Endodermal cell (in vitro differentiated cells): ENCODE measurements around the gene TMEM238L. TPM values are rescaled to one million over a fixed set of nuclear protein-coding genes. Genes with fewer than 3 reads are reported as not detected.

Experiments
- DNase-seq: peaks from one replicate; pipeline ENCODE4 v3.0.0-alpha.2; 2017
- H3K27ac ChIP-seq: 2 replicates; pipeline ENCODE4 v1.5.1; 2013; ENCODE audit warnings: mild to moderate bottlenecking, low read depth, low read length, moderate library complexity
- H3K27me3 ChIP-seq: 2 replicates; pipeline ENCODE4 v1.6.1; 2013; ENCODE audit warnings: mild to moderate bottlenecking, low read length, moderate library complexity; ENCODE audit not compliant: insufficient read depth, control insufficient read depth, poor library complexity, severe bottlenecking
- H3K36me3 ChIP-seq: 2 replicates; pipeline ENCODE4 v1.7.0; 2013; ENCODE audit warnings: mild to moderate bottlenecking, low read length, moderate library complexity; ENCODE audit not compliant: control insufficient read depth, insufficient read depth
- H3K4me1 ChIP-seq: one replicate; pipeline ENCODE4 v1.7.0; 2013; ENCODE audit warnings: low read length; ENCODE audit not compliant: control insufficient read depth, insufficient read depth
- H3K4me3 ChIP-seq: 2 replicates; pipeline ENCODE4 v1.5.1; 2013; ENCODE audit warnings: mild to moderate bottlenecking, low read length, moderate library complexity
- H3K9ac ChIP-seq: 2 replicates; pipeline ENCODE4 v1.6.1; 2013; ENCODE audit warnings: mild to moderate bottlenecking, low read length, moderate library complexity; ENCODE audit not compliant: poor library complexity, severe bottlenecking; ENCODE audit errors: extremely low read depth
- H3K9me3 ChIP-seq: 2 replicates; pipeline ENCODE4 v1.6.1; 2013; ENCODE audit warnings: mild to moderate bottlenecking, low read length, moderate library complexity; ENCODE audit not compliant: control insufficient read depth
- H3K27ac Mint-ChIP-seq: 2 replicates; pipeline ENCODE4 v1.8.0; 2020; ENCODE audit warnings: mixed read lengths
- H3K27me3 Mint-ChIP-seq: 2 replicates; pipeline ENCODE4 v1.8.0; 2021; ENCODE audit warnings: mild to moderate bottlenecking, mixed read lengths; ENCODE audit not compliant: insufficient read depth
- H3K36me3 Mint-ChIP-seq: 2 replicates; pipeline ENCODE4 v1.8.0; 2020; ENCODE audit warnings: low read depth, mixed read lengths
- H3K4me1 Mint-ChIP-seq: 2 replicates; pipeline ENCODE4 v1.8.0; 2020; ENCODE audit warnings: mixed read lengths
- H3K4me3 Mint-ChIP-seq: 2 replicates; pipeline ENCODE4 v1.8.0; 2020; ENCODE audit warnings: mild to moderate bottlenecking, moderate library complexity, mixed read lengths
- H3K9me3 Mint-ChIP-seq: 2 replicates; pipeline ENCODE4 v1.8.0; 2020; ENCODE audit warnings: mild to moderate bottlenecking, mixed read lengths
- CTCF ChIP-seq: fragments of 200-600 bp; sonication (generic); conservative IDR thresholded peaks from 2 replicates; pipeline ENCODE4 v1.5.0; 2021; ENCODE audit warnings: antibody characterized with exemption, mild to moderate bottlenecking
- WGBS, 2 experiments: methylation state at CpG; one replicate each; pipeline versions ENCODE4 v1.1.5 to v1.1.7; 2013; ENCODE audit warnings: missing lambda C conversion rate in 2 of 2, mixed read lengths in 1 of 2; ENCODE audit not compliant: insufficient coverage in 1 of 2, insufficient read length in 1 of 2; 5-methylcytosine and 5-hydroxymethylcytosine counted together
- total RNA-seq, 2 donors: library from RNA; stranded (reverse); fragmentation: NEBNext Ultra II Directional in 1 of 2; extraction: Animal tissue kit (Norgen Biotek cat#: 25700) in 1 of 2; gene quantifications; 2 replicates in 1 of 2; 3 replicates in 1 of 2; pipeline ENCODE4 v1.2.1, GENCODE V29; 2021

Gene TMEM238L
- total RNA-seq, 2 donors from 2014 or later, result not detected

- H3K4me3 ChIP-seq, result no peak overlapping the region
- Mint-ChIP-seq H3K27ac (no peak overlapping the region), H3K4me3 (no peak overlapping the region), H3K9me3 (no peaks in the 10 kb centered on the region), H3K36me3 (no peaks in the 10 kb centered on the region), H3K27me3 (peaks cover 3% of the 10 kb centered on the region), H3K4me1 (peaks cover 6% of the 10 kb centered on the region)
- H3K4me1 ChIP-seq, result no peaks in the 10 kb centered on the region
- 95% methylated on average over 4 of the region's 4 CpGs; no CpG with 5 or more reads in 1 of the 2 experiments for WGBS, 2 experiments
- H3K9me3 ChIP-seq, result no peaks in the 10 kb centered on the region
- DNase-seq, result no peak
- no peaks in the 10 kb centered on the region for H3K36me3 ChIP-seq
- H3K27me3 ChIP-seq, result no peaks in the 10 kb centered on the region
- no peak overlapping the region for H3K27ac ChIP-seq
- no peak overlapping the region for H3K9ac ChIP-seq
- no peak for TF ChIP-seq CTCF
These were observed 5.7 kb upstream of the TMEM238L start for GRCh38 chr17:10809605-10810004.

- Histone ChIP-seq H3K36me3 (no peaks in the 10 kb centered on the region), H3K27me3 (no peaks in the 10 kb centered on the region), H3K4me1 (no peaks in the 10 kb centered on the region), H3K4me3 (no peak overlapping the region), H3K27ac (no peak overlapping the region), H3K9me3 (no peaks in the 10 kb centered on the region), H3K9ac (no peak overlapping the region)
- TF ChIP-seq CTCF, result no peak
- H3K4me1 Mint-ChIP-seq, result peaks cover 9% of the 10 kb centered on the region
- H3K36me3 Mint-ChIP-seq, result no peaks in the 10 kb centered on the region
- DNase-seq, result peak; percentile 74
- no peak overlapping the region for H3K4me3 Mint-ChIP-seq
- H3K9me3 Mint-ChIP-seq, result no peaks in the 10 kb centered on the region
- WGBS, 2 experiments, result 76 to 84% methylated on average over 3 to 7 of the region's 7 CpGs
- H3K27me3 Mint-ChIP-seq, result peaks cover 3% of the 10 kb centered on the region
- no peak overlapping the region for H3K27ac Mint-ChIP-seq
These were observed 3.8 kb upstream of the TMEM238L start for GRCh38 chr17:10807704-10808128.

- no peaks in the 10 kb centered on the region for H3K36me3 Mint-ChIP-seq
- H3K27ac Mint-ChIP-seq, result no peak overlapping the region
- peaks cover 9% of the 10 kb centered on the region for H3K4me1 Mint-ChIP-seq
- DNase-seq, result no peak
- Histone ChIP-seq H3K9me3 (no peaks in the 10 kb centered on the region), H3K9ac (no peak overlapping the region), H3K36me3 (no peaks in the 10 kb centered on the region), H3K27ac (no peak overlapping the region), H3K27me3 (no peaks in the 10 kb centered on the region), H3K4me1 (no peaks in the 10 kb centered on the region), H3K4me3 (no peak overlapping the region)
- TF ChIP-seq CTCF, result no peak
- H3K9me3 Mint-ChIP-seq, result no peaks in the 10 kb centered on the region
- whole genome bisulfite sequencing, 2 experiments, result 80 to 97% methylated on average over 7 to 9 of the region's 9 CpGs
- peaks cover 3% of the 10 kb centered on the region for H3K27me3 Mint-ChIP-seq
- no peak overlapping the region for H3K4me3 Mint-ChIP-seq
These were observed 2.8 kb upstream of the TMEM238L start for GRCh38 chr17:10806545-10807262.
